HG03460 (cell line): Measurements from ENCODE around the gene MMP10.
"Not testable (repeated sequence)": the region's sequence is repeated elsewhere in the genome, so short reads cannot be mapped to it uniquely, and the experiment has no call there.

Experiments
- ATAC-seq: cut with Tn5 transposase; IDR thresholded peaks from one replicate; pipeline ENCODE4 v1.9.1; 2021; ENCODE audit not compliant: unreplicated experiment

The MMP10 gene

GRCh38 chr11:102783720-102784119 lies 3.3 kb upstream of the MMP10 start:
- ATAC-seq: no peak

GRCh38 chr11:102783016-102783415 lies 2.6 kb upstream of the MMP10 start:
- no peak for ATAC-seq

GRCh38 chr11:102781676-102782075 lies 1.2 kb upstream of the MMP10 start:
- ATAC-seq: no peak

- no peak for ATAC-seq
These were observed 4.0 kb downstream of the MMP10 start for GRCh38 chr11:102776454-102776853.

GRCh38 chr11:102773386-102773785 lies 7.0 kb downstream of the MMP10 start:
- ATAC-seq: no peak

GRCh38 chr11:102771351-102771750 lies 9.1 kb downstream of the MMP10 start:
- ATAC-seq: no peak

- ATAC-seq: no peak
These were observed 10.2 kb downstream of the MMP10 start for GRCh38 chr11:102770191-102770590.

GRCh38 chr11:102767800-102768199 lies 12.6 kb downstream of the MMP10 start:
- ATAC-seq: no peak

- ATAC-seq: no peak
These were observed 17.0 kb downstream of the MMP10 start for GRCh38 chr11:102763440-102763839.

- ATAC-seq: no peak
These were observed 18.1 kb downstream of the MMP10 start for GRCh38 chr11:102762361-102762767.

GRCh38 chr11:102761646-102762238 lies 18.7 kb downstream of the MMP10 start:
- ATAC-seq: no peak

GRCh38 chr11:102760344-102761035 lies 19.9 kb downstream of the MMP10 start:
- ATAC-seq: no peak

- ATAC-seq: no peak
These were observed 22.4 kb downstream of the MMP10 start for GRCh38 chr11:102757823-102758549.

GRCh38 chr11:102753267-102753666 lies 27.2 kb downstream of the MMP10 start:
- ATAC-seq: no peak

- no peak for ATAC-seq
These were observed 28.8 kb downstream of the MMP10 start for GRCh38 chr11:102751673-102752072.

- ATAC-seq: no peak
These were observed 31.2 kb downstream of the MMP10 start for GRCh38 chr11:102749101-102749722.

GRCh38 chr11:102746746-102747578 lies 33.5 kb downstream of the MMP10 start:
- ATAC-seq: not testable (repeated sequence)

GRCh38 chr11:102734650-102735049 lies 45.8 kb downstream of the MMP10 start:
- no peak for ATAC-seq

- ATAC-seq: peak; percentile 82
These were observed 47.1 kb downstream of the MMP10 start for GRCh38 chr11:102733232-102733875.

GRCh38 chr11:102730944-102731343 lies 49.5 kb downstream of the MMP10 start:
- not testable (repeated sequence) for ATAC-seq
